Astrocyte (in vitro differentiated cells and primary cell): ENCODE measurements around the gene NOCT. TPM values are rescaled to one million over a fixed set of nuclear protein-coding genes. Genes with fewer than 3 reads are reported as not detected.
"Not testable (repeated sequence)": the region's sequence is repeated elsewhere in the genome, so short reads cannot be mapped to it uniquely, and the experiment has no call there.

Source experiments
- DNase-seq: peaks from one replicate; pipeline ENCODE4 v3.0.0-alpha.2; 2010; ENCODE audit warnings: low read depth
- FAIRE-seq: peaks from 2 replicates; lab custom pipeline; 2011; peaks lifted over from hg19 to GRCh38; lab: Jason Lieb, UNC
- H2AFZ ChIP-seq: 2 replicates; pipeline ENCODE4 v1.6.0; 2012; ENCODE audit warnings: low read depth, low read length, inconsistent platforms
- H3K27ac ChIP-seq: 2 replicates; pipeline ENCODE4 v1.5.1; 2011; ENCODE audit warnings: low read depth, low read length, inconsistent platforms
- H3K27me3 ChIP-seq: 2 replicates; pipeline ENCODE4 v1.6.0; 2011; ENCODE audit warnings: low read length, inconsistent platforms; ENCODE audit not compliant: insufficient read depth
- H3K36me3 ChIP-seq: 2 replicates; pipeline ENCODE4 v1.5.1; 2011; ENCODE audit warnings: low read length, inconsistent platforms; ENCODE audit not compliant: insufficient read depth
- H3K4me1 ChIP-seq: 2 replicates; pipeline ENCODE4 v1.5.1; 2011; ENCODE audit warnings: low read length, inconsistent platforms; ENCODE audit not compliant: insufficient read depth
- H3K4me2 ChIP-seq: 2 replicates; pipeline ENCODE4 v1.6.0; 2012; ENCODE audit warnings: low read length, inconsistent platforms
- H3K4me3 ChIP-seq: 2 replicates; pipeline ENCODE4 v1.5.1; 2011; ENCODE audit warnings: low read depth, mild to moderate bottlenecking, low read length, inconsistent platforms; ENCODE audit not compliant: insufficient read depth
- H3K79me2 ChIP-seq: 2 replicates; pipeline ENCODE4 v1.6.0; 2012; ENCODE audit warnings: mild to moderate bottlenecking, low read length, inconsistent platforms; ENCODE audit not compliant: insufficient read depth
- H3K9ac ChIP-seq: 2 replicates; pipeline ENCODE4 v1.6.0; 2012; ENCODE audit warnings: mild to moderate bottlenecking, low read length, inconsistent platforms
- H3K9me3 ChIP-seq: 2 replicates; pipeline ENCODE4 v1.5.1; 2012; ENCODE audit warnings: low read depth, mild to moderate bottlenecking, low read length, inconsistent platforms; ENCODE audit not compliant: insufficient read depth
- H4K20me1 ChIP-seq: 2 replicates; pipeline ENCODE4 v1.6.0; 2012; ENCODE audit warnings: low read length, inconsistent platforms; ENCODE audit not compliant: insufficient read depth
- H3K27ac Mint-ChIP-seq: one replicate; pipeline ENCODE4 v1.8.0; 2021; ENCODE audit warnings: mild to moderate bottlenecking, mixed read lengths; ENCODE audit not compliant: unreplicated experiment
- H3K27me3 Mint-ChIP-seq: one replicate; pipeline ENCODE4 v1.8.0; 2021; ENCODE audit warnings: low read depth, mixed read lengths; ENCODE audit not compliant: unreplicated experiment
- H3K36me3 Mint-ChIP-seq: one replicate; pipeline ENCODE4 v1.8.0; 2021; ENCODE audit warnings: low read depth, mixed read lengths; ENCODE audit not compliant: unreplicated experiment
- H3K4me1 Mint-ChIP-seq: one replicate; pipeline ENCODE4 v1.8.0; 2021; ENCODE audit warnings: low read depth, mixed read lengths; ENCODE audit not compliant: unreplicated experiment
- H3K4me3 Mint-ChIP-seq: one replicate; pipeline ENCODE4 v1.8.0; 2021; ENCODE audit warnings: mild to moderate bottlenecking, moderate library complexity, mixed read lengths; ENCODE audit not compliant: unreplicated experiment
- H3K9me3 Mint-ChIP-seq: one replicate; pipeline ENCODE4 v1.8.0; 2021; ENCODE audit warnings: mild to moderate bottlenecking, mixed read lengths; ENCODE audit not compliant: unreplicated experiment
- CTCF ChIP-seq: IDR thresholded peaks from 2 replicates; pipeline ENCODE4 v1.5.1; 2011; ENCODE audit warnings: low read depth, mild to moderate bottlenecking, inconsistent platforms, low read length, moderate library complexity; ENCODE audit not compliant: insufficient read depth
- EZH2 ChIP-seq: IDR thresholded peaks from 2 replicates; pipeline ENCODE4 v1.6.1; 2012; ENCODE audit warnings: mild to moderate bottlenecking, low read length, inconsistent platforms; ENCODE audit not compliant: insufficient read depth
- total RNA-seq: library from RNA; stranded (reverse); gene quantifications from 2 replicates; pipeline ENCODE4 v1.2.1, GENCODE V29; 2021

The NOCT gene
- total RNA-seq, 1 donor from 2014 or later, result 73.6 TPM

- FAIRE-seq, result no peak
- no peaks in the 10 kb centered on the region for H3K36me3 ChIP-seq
- no peaks in the 10 kb centered on the region for H3K36me3 Mint-ChIP-seq
Observed at GRCh38 chr4:139005774-139006173, 9.8 kb upstream of the NOCT start.

GRCh38 chr4:139007640-139008039 is 7.9 kb upstream of the NOCT start:
- no peak overlapping the region for H2AFZ ChIP-seq
- no peaks in the 10 kb centered on the region for H3K36me3 Mint-ChIP-seq
- FAIRE-seq (no peak), DNase-seq (no peak)
- H3K36me3 ChIP-seq, result no peaks in the 10 kb centered on the region
- no peak overlapping the region for H3K27ac ChIP-seq
- no peaks in the 10 kb centered on the region for H3K27me3 ChIP-seq
- no peaks in the 10 kb centered on the region for H4K20me1 ChIP-seq
- H3K27me3 Mint-ChIP-seq, result no peaks in the 10 kb centered on the region
- TF ChIP-seq CTCF, result no peak
- TF ChIP-seq EZH2, result no peak
- H3K4me1 Mint-ChIP-seq, result no peaks in the 10 kb centered on the region
- no peak overlapping the region for H3K4me3 Mint-ChIP-seq
- peaks cover 5% of the 10 kb centered on the region for H3K9me3 ChIP-seq
- no peaks in the 10 kb centered on the region for H3K4me1 ChIP-seq
- no peak overlapping the region for H3K27ac Mint-ChIP-seq
- H3K79me2 ChIP-seq, result no peaks in the 10 kb centered on the region
- H3K4me3 ChIP-seq, result no peak overlapping the region
- no peak overlapping the region for H3K4me2 ChIP-seq
- peaks cover 2% of the 10 kb centered on the region for H3K9me3 Mint-ChIP-seq
- H3K9ac ChIP-seq, result no peak overlapping the region

More at GRCh38 chr4:139005774-139006173, 9.8 kb upstream of the NOCT start:
- Histone ChIP-seq H3K27ac (no peak overlapping the region), H3K9me3 (peaks cover 5% of the 10 kb centered on the region), H3K27me3 (no peaks in the 10 kb centered on the region), H3K4me1 (no peaks in the 10 kb centered on the region), H3K9ac (no peak overlapping the region), H2AFZ (no peak overlapping the region), H4K20me1 (no peaks in the 10 kb centered on the region), H3K79me2 (no peaks in the 10 kb centered on the region), H3K4me3 (no peak overlapping the region), H3K4me2 (no peak overlapping the region)
- Mint-ChIP-seq H3K4me3 (no peak overlapping the region), H3K27ac (no peak overlapping the region), H3K4me1 (no peaks in the 10 kb centered on the region), H3K27me3 (no peaks in the 10 kb centered on the region), H3K9me3 (peaks cover 2% of the 10 kb centered on the region)
- no peak for DNase-seq
- TF ChIP-seq CTCF, result no peak
- no peak for TF ChIP-seq EZH2

GRCh38 chr4:139008278-139008677 is 7.3 kb upstream of the NOCT start:
- not testable (repeated sequence) for H3K9me3 ChIP-seq, H3K4me3 ChIP-seq, H3K4me1 ChIP-seq, H3K27me3 Mint-ChIP-seq, H3K9me3 Mint-ChIP-seq, H3K27ac ChIP-seq, H3K36me3 ChIP-seq, DNase-seq, H3K79me2 ChIP-seq, H3K4me2 ChIP-seq, H3K27ac Mint-ChIP-seq, H2AFZ ChIP-seq, H4K20me1 ChIP-seq, H3K4me3 Mint-ChIP-seq, H3K4me1 Mint-ChIP-seq, H3K9ac ChIP-seq, H3K27me3 ChIP-seq, H3K36me3 Mint-ChIP-seq, FAIRE-seq
